T-helper 17 cell (primary cell): ENCODE results near the gene CCNE1. TPM values are rescaled to one million over a fixed set of nuclear protein-coding genes. Genes with fewer than 3 reads are reported as not detected.
A peak's percentile ranks its signal among the peaks of the same experiment; 100 is the strongest.
"Not testable (repeated sequence)": the region's sequence is repeated elsewhere in the genome, so short reads cannot be mapped to it uniquely, and the experiment has no call there.

ENCODE experiments used
- ATAC-seq: fragments of 150-1000 bp; cut with Tn5 transposase; 2 replicates; pipeline ENCODE4 v1.10.0; 2021; ENCODE audit warnings: mild to moderate bottlenecking, moderate library complexity
- DNase-seq, 3 donors: peaks; one replicate each; pipeline versions ENCODE4 v3.0.0 to v3.0.0-alpha.2; 2020 to 2021
- H3K9me3 ChIP-seq: one replicate; pipeline ENCODE4 v1.7.0; 2013; ENCODE audit warnings: low read length, mild to moderate bottlenecking; ENCODE audit not compliant: control insufficient read depth, poor library complexity, severe bottlenecking
- H3K27ac Mint-ChIP-seq: one replicate; pipeline ENCODE4 v1.8.0; 2022; ENCODE audit warnings: mild to moderate bottlenecking, moderate library complexity, mixed read lengths
- H3K27me3 Mint-ChIP-seq: one replicate; pipeline ENCODE4 v1.8.0; 2022; ENCODE audit warnings: mixed read lengths
- H3K36me3 Mint-ChIP-seq: one replicate; pipeline ENCODE4 v1.8.0; 2022; ENCODE audit warnings: low read depth, mixed read lengths
- H3K4me1 Mint-ChIP-seq: one replicate; pipeline ENCODE4 v1.8.0; 2022; ENCODE audit warnings: mild to moderate bottlenecking, mixed read lengths
- H3K4me3 Mint-ChIP-seq: one replicate; pipeline ENCODE4 v1.8.0; 2022; ENCODE audit warnings: mild to moderate bottlenecking, moderate library complexity, mixed read lengths
- total RNA-seq, 4 donors: library from RNA in 2 of 4; stranded (reverse) in 2 of 4; gene quantifications; one replicate each; pipeline ENCODE4 v1.2.3 and lab custom pipeline; 2022 to 2026

The CCNE1 gene
- total RNA-seq, 2 donors from 2014 or later: 3.8 to 7.4 TPM

GRCh38 chr19:29779921-29780320 lies 31.9 kb upstream of the CCNE1 start:
- Mint-ChIP-seq H3K4me3 (no peak overlapping the region), H3K27me3 (peaks cover 15% of the 10 kb centered on the region), H3K27ac (no peak overlapping the region), H3K36me3 (peaks cover 4% of the 10 kb centered on the region), H3K4me1 (peaks cover 4% of the 10 kb centered on the region)
- no peaks in the 10 kb centered on the region for H3K9me3 ChIP-seq
- peak; percentile 27 for ATAC-seq
- DNase-seq: no peak

DNA sequence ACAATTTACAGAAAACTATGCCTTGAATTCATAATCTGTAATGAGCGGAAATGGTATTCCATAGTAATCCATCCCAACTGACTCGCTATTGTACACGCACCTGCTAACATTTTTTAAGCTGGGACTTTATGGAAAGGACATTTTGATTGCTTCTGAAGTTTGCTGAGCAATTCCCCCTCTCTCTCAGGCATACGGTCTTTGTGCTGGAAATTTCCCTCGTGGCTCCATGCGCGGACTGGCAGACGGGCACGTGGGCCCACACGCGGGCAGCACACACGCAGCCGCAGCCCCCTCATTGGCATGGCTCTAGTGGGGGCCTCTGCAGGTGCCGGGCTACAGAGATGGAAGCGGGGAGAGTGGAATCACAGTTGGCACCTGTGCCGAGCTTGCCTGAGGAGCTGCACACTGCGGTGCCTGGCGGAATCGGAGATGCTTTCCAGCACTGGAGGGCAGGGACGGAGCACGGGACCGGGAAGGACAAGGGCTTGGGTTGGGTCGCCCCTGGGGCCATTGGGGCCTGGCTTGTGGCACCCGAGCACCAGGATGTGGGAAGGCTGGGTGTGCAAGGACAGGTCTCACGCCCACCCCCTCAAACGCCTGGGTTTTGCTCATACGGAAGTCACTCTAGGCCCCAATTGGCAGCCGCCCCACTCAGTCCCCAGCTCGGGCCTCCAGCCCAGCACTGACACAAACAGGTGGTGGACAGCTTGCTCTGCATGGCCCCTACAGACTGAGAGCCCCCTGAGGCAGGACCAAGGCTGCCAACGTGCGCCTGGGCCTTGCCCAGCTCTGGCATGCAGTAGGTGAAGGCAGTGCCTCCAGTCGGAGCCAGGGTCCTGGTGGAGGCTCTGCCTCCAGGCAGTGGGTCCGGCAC lies 30.2 kb upstream of the CCNE1 start:
- H3K4me3 Mint-ChIP-seq: no peak overlapping the region
- H3K36me3 Mint-ChIP-seq: peaks cover 4% of the 10 kb centered on the region
- DNase-seq (no peak), ATAC-seq (no peak)
- peaks cover 6% of the 10 kb centered on the region for H3K4me1 Mint-ChIP-seq
- H3K27me3 Mint-ChIP-seq: peaks cover 15% of the 10 kb centered on the region
- no peaks in the 10 kb centered on the region for H3K9me3 ChIP-seq
- no peak overlapping the region for H3K27ac Mint-ChIP-seq

DNA sequence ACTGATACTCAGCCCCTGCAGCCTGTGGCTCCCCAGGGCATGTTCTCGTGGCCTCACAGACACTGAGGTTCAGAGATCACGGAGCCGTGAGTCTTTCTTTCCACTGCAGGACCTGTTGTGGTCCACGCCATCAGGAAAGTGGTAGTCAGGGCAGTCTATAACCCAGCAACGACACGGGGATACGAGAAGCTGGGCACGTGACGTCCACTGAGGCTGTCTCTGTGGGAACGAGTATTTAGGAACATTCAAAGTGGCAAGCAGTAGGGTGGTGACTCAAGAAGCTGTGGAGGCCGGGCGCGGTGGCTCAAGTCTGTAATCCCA lies 29.6 kb upstream of the CCNE1 start:
- Mint-ChIP-seq H3K27ac (no peak overlapping the region), H3K4me3 (peak overlapping the region; percentile 36), H3K27me3 (peaks cover 15% of the 10 kb centered on the region), H3K36me3 (peaks cover 4% of the 10 kb centered on the region), H3K4me1 (peaks cover 6% of the 10 kb centered on the region)
- H3K9me3 ChIP-seq: no peaks in the 10 kb centered on the region
- ATAC-seq: no peak
- no peak for DNase-seq

DNA sequence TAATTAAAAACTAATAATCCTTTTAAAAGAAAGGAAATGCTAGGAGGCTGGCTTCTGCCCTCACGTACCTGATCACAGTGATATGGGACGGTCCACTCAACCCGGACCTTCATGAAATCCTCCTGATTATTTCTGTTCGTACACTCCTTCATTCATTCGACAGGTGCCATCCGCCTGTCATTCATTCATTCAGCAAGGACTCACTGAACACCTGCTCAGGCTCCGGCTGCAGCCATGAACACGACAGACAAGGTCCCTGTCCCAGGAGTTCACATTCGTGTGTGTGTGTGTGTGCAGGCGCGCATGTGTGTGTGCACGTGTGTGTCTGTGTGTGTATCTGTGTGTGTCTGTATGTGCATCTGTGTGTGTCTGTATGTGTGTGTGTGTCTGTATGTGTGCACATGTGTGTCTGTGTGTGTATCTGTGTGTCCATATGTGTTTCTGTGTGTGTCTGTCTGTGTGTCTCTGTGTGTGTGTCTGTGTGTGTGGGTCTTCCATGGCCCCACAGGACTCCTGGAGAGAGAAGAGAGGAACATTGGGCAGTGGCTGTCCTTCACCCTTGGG lies 28.1 kb upstream of the CCNE1 start:
- DNase-seq (no peak), ATAC-seq (no peak)
- H3K4me1 Mint-ChIP-seq: peaks cover 6% of the 10 kb centered on the region
- peaks cover 4% of the 10 kb centered on the region for H3K36me3 Mint-ChIP-seq
- H3K27ac Mint-ChIP-seq: no peak overlapping the region
- no peaks in the 10 kb centered on the region for H3K9me3 ChIP-seq
- H3K4me3 Mint-ChIP-seq: no peak overlapping the region
- peaks cover 15% of the 10 kb centered on the region for H3K27me3 Mint-ChIP-seq

GRCh38 chr19:29784598-29785223 lies 27.1 kb upstream of the CCNE1 start:
- ATAC-seq: no peak

DNA sequence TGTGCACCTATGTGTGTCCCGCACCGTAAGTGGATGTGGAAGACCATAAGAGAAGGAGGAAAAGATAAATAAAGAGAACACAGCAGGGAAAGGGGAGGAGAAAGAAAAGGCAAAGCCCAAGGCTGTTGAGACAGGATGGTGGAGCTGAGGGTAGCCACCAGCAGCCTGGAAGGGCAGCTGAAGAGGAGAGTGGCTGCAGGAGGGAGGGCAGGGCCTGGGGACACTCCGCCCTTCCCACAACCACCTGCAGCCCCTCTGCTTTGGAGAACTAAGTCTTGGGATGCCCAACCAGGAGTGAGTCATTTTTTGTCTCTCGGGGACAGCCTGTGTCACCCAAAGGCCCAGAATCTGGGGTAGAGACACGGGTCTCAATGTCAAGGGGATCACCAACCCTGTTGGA lies 26.4 kb upstream of the CCNE1 start:
- DNase-seq (no peak), ATAC-seq (no peak)
- Mint-ChIP-seq H3K4me3 (no peak overlapping the region), H3K27ac (no peak overlapping the region), H3K27me3 (peaks cover 10% of the 10 kb centered on the region), H3K36me3 (peaks cover 4% of the 10 kb centered on the region), H3K4me1 (peaks cover 4% of the 10 kb centered on the region)
- no peaks in the 10 kb centered on the region for H3K9me3 ChIP-seq

More at GRCh38 chr19:29784598-29785223, 27.1 kb upstream of the CCNE1 start:
- Mint-ChIP-seq H3K4me1 (peaks cover 6% of the 10 kb centered on the region), H3K4me3 (no peak overlapping the region), H3K27ac (no peak overlapping the region), H3K27me3 (peaks cover 15% of the 10 kb centered on the region), H3K36me3 (peaks cover 4% of the 10 kb centered on the region)
- H3K9me3 ChIP-seq: no peaks in the 10 kb centered on the region
- no peak for DNase-seq

GRCh38 chr19:29785955-29786589 lies 25.7 kb upstream of the CCNE1 start:
- DNase-seq (no peak), ATAC-seq (no peak)
- peaks cover 4% of the 10 kb centered on the region for H3K36me3 Mint-ChIP-seq
- no peaks in the 10 kb centered on the region for H3K9me3 ChIP-seq
- H3K4me1 Mint-ChIP-seq: peaks cover 2% of the 10 kb centered on the region
- H3K4me3 Mint-ChIP-seq: no peak overlapping the region
- no peak overlapping the region for H3K27ac Mint-ChIP-seq
- H3K27me3 Mint-ChIP-seq: peaks cover 6% of the 10 kb centered on the region

DNA sequence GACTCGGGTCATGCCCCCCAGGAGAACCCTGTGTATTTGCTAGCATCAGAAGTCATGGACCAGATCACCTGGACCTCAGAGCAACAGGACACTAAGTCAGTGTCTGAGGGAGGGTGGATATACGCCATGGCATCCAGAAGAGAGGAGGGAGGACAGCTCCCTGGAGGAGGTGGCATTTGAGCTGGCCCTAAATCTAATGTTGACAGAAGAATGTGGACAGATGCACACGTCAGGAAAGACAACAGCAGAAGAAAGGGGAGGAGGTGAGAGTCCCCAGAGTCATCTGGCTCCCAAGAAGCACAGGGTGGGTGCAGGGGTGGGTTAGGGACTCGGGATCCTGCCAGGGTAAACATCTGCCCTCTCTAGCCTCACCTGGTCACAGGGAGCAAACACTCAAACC lies 24.5 kb upstream of the CCNE1 start:
- DNase-seq (no peak), ATAC-seq (no peak)
- H3K9me3 ChIP-seq: no peaks in the 10 kb centered on the region
- peaks cover 5% of the 10 kb centered on the region for H3K27me3 Mint-ChIP-seq
- peaks cover 4% of the 10 kb centered on the region for H3K36me3 Mint-ChIP-seq
- H3K4me3 Mint-ChIP-seq: no peak overlapping the region
- H3K27ac Mint-ChIP-seq: no peak overlapping the region
- H3K4me1 Mint-ChIP-seq: peaks cover 2% of the 10 kb centered on the region

- H3K27me3 Mint-ChIP-seq: peaks cover 5% of the 10 kb centered on the region
- DNase-seq (no peak), ATAC-seq (no peak)
- H3K4me1 Mint-ChIP-seq: peaks cover 2% of the 10 kb centered on the region
- H3K27ac Mint-ChIP-seq: no peak overlapping the region
- H3K9me3 ChIP-seq: no peaks in the 10 kb centered on the region
- H3K36me3 Mint-ChIP-seq: peaks cover 4% of the 10 kb centered on the region
- H3K4me3 Mint-ChIP-seq: no peak overlapping the region
Measured at GRCh38 chr19:29789007-29789406, 22.8 kb upstream of the CCNE1 start.

GRCh38 chr19:29793116-29793727 lies 18.6 kb upstream of the CCNE1 start:
- Mint-ChIP-seq H3K4me1 (no peaks in the 10 kb centered on the region), H3K27ac (no peak overlapping the region), H3K4me3 (no peak overlapping the region), H3K27me3 (peaks cover 5% of the 10 kb centered on the region), H3K36me3 (no peaks in the 10 kb centered on the region)
- no peaks in the 10 kb centered on the region for H3K9me3 ChIP-seq
- no peak for ATAC-seq
- DNase-seq: no peak

DNA sequence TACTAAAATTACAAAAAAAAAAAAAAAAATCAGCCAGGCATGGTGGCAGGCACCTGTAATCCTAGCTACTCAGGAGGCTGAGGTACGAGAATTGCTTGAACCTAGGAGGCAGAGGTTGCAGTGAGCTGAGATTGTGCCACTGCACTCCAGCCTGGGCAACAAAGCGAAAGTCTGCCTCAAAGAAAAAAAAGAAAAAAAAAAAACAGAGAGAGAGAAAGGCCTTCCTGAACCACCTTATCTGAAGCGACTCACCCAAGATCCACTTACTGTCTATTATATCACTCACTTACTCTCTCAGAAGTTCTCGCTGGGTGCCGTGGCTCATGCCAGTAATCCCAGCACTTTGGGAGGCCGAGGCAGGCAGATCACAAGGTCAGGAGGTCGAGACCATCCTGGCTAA lies 17.3 kb upstream of the CCNE1 start:
- not testable (repeated sequence) for H3K27ac Mint-ChIP-seq, DNase-seq

GRCh38 chr19:29795461-29796172 lies 16.2 kb upstream of the CCNE1 start:
- DNase-seq (no peak), ATAC-seq (no peak)
- no peaks in the 10 kb centered on the region for H3K9me3 ChIP-seq
- H3K27me3 Mint-ChIP-seq: peaks cover 5% of the 10 kb centered on the region
- H3K36me3 Mint-ChIP-seq: no peaks in the 10 kb centered on the region
- H3K4me3 Mint-ChIP-seq: no peak overlapping the region
- peaks cover 3% of the 10 kb centered on the region for H3K4me1 Mint-ChIP-seq
- H3K27ac Mint-ChIP-seq: peak overlapping the region; percentile 8

More for the DNA sequence above, 17.3 kb upstream of the CCNE1 start:
- H3K4me3 Mint-ChIP-seq, H3K27me3 Mint-ChIP-seq, H3K36me3 Mint-ChIP-seq, H3K9me3 ChIP-seq, H3K4me1 Mint-ChIP-seq, ATAC-seq: not testable (repeated sequence)
